Activated CD8-positive, alpha-beta T cell treated with anti-CD3 and anti-CD28 coated beads for 36 hours (primary cell): ENCODE results near the gene MBD5. TPM values are rescaled to one million over a fixed set of nuclear protein-coding genes. Genes with fewer than 3 reads are reported as not detected.

Experiments
- ATAC-seq: fragments of 200-7000 bp; cut with Tn5 transposase; one replicate; pipeline ENCODE4 v1.10.0; 2021; ENCODE audit warnings: mild to moderate bottlenecking, moderate library complexity
- CTCF ChIA-PET: fragments of 350-600 bp; sonication (Branson Sonifier 250); formaldehyde crosslinking; loops from one replicate; lab custom pipeline; 2021; ENCODE audit warnings: antibody characterized with exemption; lab: Charles Lee
- POLR2A ChIA-PET: fragments of 350-600 bp; sonication (Branson Sonifier 250); formaldehyde crosslinking; loops from one replicate; lab custom pipeline; 2021; ENCODE audit warnings: antibody characterized with exemption; lab: Charles Lee
- DNase-seq: peaks from one replicate; pipeline ENCODE4 v3.0.0-alpha.2; 2020
- H3K27ac Mint-ChIP-seq: one replicate; pipeline ENCODE4 v1.8.0; 2021; ENCODE audit warnings: mild to moderate bottlenecking, mixed read lengths
- H3K27me3 Mint-ChIP-seq: one replicate; pipeline ENCODE4 v1.8.0; 2021; ENCODE audit warnings: mixed read lengths
- H3K36me3 Mint-ChIP-seq: one replicate; pipeline ENCODE4 v1.8.0; 2021; ENCODE audit warnings: low read depth, mixed read lengths
- H3K4me1 Mint-ChIP-seq: one replicate; pipeline ENCODE4 v1.8.0; 2021; ENCODE audit warnings: low read depth, mixed read lengths
- H3K4me3 Mint-ChIP-seq: one replicate; pipeline ENCODE4 v1.8.0; 2021; ENCODE audit warnings: mild to moderate bottlenecking, moderate library complexity, mixed read lengths
- H3K9me3 Mint-ChIP-seq: one replicate; pipeline ENCODE4 v1.8.0; 2021; ENCODE audit warnings: mixed read lengths
- CTCF ChIP-seq: fragments of 200-600 bp; IDR thresholded peaks from one replicate; pipeline ENCODE4 v1.8.0; 2022; ENCODE audit warnings: antibody characterized with exemption, mild to moderate bottlenecking
- intact Hi-C: fragments of 100-400 bp; cut with micrococcal nuclease; formaldehyde crosslinking; loops from one replicate; pipeline ENCODE4 v1.10.0; 2022
- total RNA-seq, 2 experiments: library from RNA; stranded (reverse); gene quantifications; one replicate each; pipeline ENCODE4 v1.2.3, GENCODE V29; 2021

MBD5 gene
- total RNA-seq, 2 experiments from 2014 or later, result 16.6 to 17.9 TPM

- TF ChIP-seq CTCF, result no peak
- no peak for ATAC-seq
- DNase-seq, result no peak
- no peaks in the 10 kb centered on the region for H3K4me1 Mint-ChIP-seq
- H3K27ac Mint-ChIP-seq, result no peak overlapping the region
- H3K4me3 Mint-ChIP-seq, result no peak overlapping the region
- H3K27me3 Mint-ChIP-seq, result no peaks in the 10 kb centered on the region
- H3K9me3 Mint-ChIP-seq, result peaks cover 14% of the 10 kb centered on the region
- ChIA-PET POLR2A (no interaction called here), CTCF (no interaction called here)
- H3K36me3 Mint-ChIP-seq, result peaks cover 19% of the 10 kb centered on the region
- intact Hi-C loops, result no loop called here
These were observed 330.7 kb downstream of the MBD5 start for GRCh38 chr2:148351437-148352143.

GRCh38 chr2:148358375-148358774 is 337.5 kb downstream of the MBD5 start:
- H3K4me1 Mint-ChIP-seq, result peaks cover 2% of the 10 kb centered on the region
- ChIA-PET POLR2A (no interaction called here), CTCF (no interaction called here)
- no peak overlapping the region for H3K27ac Mint-ChIP-seq
- no peak for DNase-seq
- intact Hi-C loops, result no loop called here
- H3K4me3 Mint-ChIP-seq, result no peak overlapping the region
- H3K36me3 Mint-ChIP-seq, result peaks cover 14% of the 10 kb centered on the region
- no peak for TF ChIP-seq CTCF
- H3K27me3 Mint-ChIP-seq, result no peaks in the 10 kb centered on the region
- H3K9me3 Mint-ChIP-seq, result peaks cover 10% of the 10 kb centered on the region
- no peak for ATAC-seq

DNA sequence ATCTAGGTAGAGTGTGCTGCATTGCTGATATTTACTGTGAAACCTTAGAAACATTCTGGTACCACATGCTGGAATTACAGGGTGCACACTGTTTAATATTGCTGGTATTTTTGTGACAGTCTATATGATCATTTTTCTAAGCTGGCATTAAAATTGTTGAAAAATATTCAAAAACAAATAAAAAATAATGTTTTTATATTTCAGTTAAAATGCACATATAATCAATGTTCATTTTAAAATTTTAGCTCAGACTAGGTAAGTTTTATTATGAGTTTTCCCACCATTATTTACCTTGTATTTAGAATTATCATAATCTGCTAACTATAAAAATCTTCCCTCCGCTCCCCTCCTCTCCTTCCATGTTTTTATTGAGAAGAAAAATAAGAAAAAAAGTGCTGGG is 339.8 kb downstream of the MBD5 start:
- CTCF ChIA-PET, result no interaction called here
- intact Hi-C loops, result no loop called here
- no peak for ATAC-seq
- Mint-ChIP-seq H3K4me1 (peaks cover 2% of the 10 kb centered on the region), H3K27me3 (no peaks in the 10 kb centered on the region), H3K27ac (no peak overlapping the region), H3K4me3 (no peak overlapping the region), H3K9me3 (peaks cover 13% of the 10 kb centered on the region), H3K36me3 (peaks cover 8% of the 10 kb centered on the region)
- POLR2A ChIA-PET, result interaction anchor here (0.6 kb wide), 1 partner anchor 81 kb away, joined by 3 read pairs; no protein-coding TSS in a partner anchor
- no peak for TF ChIP-seq CTCF
- no peak for DNase-seq

- TF ChIP-seq CTCF, result no peak
- ChIA-PET POLR2A (no interaction called here), CTCF (no interaction called here)
- Mint-ChIP-seq H3K4me3 (no peak overlapping the region), H3K36me3 (peaks cover 8% of the 10 kb centered on the region), H3K9me3 (peaks cover 13% of the 10 kb centered on the region), H3K27me3 (no peaks in the 10 kb centered on the region), H3K4me1 (peaks cover 2% of the 10 kb centered on the region), H3K27ac (no peak overlapping the region)
- intact Hi-C loops, result no loop called here
- ATAC-seq, result no peak
- no peak for DNase-seq
These were observed 341.4 kb downstream of the MBD5 start for GRCh38 chr2:148362144-148362796.

DNA sequence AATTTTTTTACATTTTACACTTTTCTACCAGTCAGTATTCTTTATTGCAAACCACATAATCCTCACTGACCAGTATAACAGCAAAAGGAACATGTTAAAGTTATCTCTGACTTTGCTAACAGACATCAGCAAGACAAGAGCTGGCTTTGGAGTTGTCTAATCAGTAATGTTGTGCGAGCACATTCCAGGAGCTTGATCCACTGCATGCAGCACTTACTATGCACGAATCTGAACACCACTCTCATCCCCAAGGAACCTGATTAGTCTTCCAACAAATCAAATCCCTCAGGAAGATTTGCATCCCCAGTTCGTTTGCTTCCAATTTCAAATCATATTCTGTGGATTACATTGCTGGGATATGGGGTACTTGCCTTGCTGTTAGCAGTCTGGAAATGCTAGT is 354.3 kb downstream of the MBD5 start:
- ATAC-seq (no peak), DNase-seq (no peak)
- Mint-ChIP-seq H3K4me1 (no peaks in the 10 kb centered on the region), H3K9me3 (no peaks in the 10 kb centered on the region), H3K36me3 (peaks cover 2% of the 10 kb centered on the region), H3K4me3 (no peak overlapping the region), H3K27me3 (no peaks in the 10 kb centered on the region), H3K27ac (no peak overlapping the region)
- TF ChIP-seq CTCF, result no peak
- intact Hi-C loops, result no loop called here
- POLR2A ChIA-PET, result no interaction called here
- CTCF ChIA-PET, result no interaction called here
